ENCODE measurements around the gene CREB3.

DNA sequence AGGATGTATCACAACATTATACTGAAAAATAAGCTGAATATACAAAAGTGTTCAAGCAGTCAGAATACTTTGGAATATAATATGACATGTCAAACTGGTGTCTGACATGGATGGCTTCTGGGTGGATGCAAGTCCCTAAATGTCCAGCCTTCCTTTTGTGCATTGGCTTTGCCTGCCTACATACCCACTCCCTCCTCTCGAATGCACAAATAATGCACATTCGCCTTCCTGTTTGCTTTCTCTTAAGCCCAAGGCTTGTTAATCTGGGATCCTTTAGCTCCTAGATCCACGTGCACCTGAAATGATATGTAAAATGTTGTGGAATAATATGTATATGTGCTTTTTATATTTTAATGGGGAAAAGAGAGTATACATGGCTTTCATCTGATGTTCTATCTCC is 46.0 kb downstream of the CREB3 start:
- TF ChIP-seq EZH2 (IDR thresholded peaks at IDR 0.05; ENCODE audit: low read depth, unreplicated experiment) (no peak), POLR2AphosphoS5 (IDR thresholded peaks at IDR 0.05; ENCODE audit: low read depth) (no peak)
- TF ChIP-seq, protein P1, sequence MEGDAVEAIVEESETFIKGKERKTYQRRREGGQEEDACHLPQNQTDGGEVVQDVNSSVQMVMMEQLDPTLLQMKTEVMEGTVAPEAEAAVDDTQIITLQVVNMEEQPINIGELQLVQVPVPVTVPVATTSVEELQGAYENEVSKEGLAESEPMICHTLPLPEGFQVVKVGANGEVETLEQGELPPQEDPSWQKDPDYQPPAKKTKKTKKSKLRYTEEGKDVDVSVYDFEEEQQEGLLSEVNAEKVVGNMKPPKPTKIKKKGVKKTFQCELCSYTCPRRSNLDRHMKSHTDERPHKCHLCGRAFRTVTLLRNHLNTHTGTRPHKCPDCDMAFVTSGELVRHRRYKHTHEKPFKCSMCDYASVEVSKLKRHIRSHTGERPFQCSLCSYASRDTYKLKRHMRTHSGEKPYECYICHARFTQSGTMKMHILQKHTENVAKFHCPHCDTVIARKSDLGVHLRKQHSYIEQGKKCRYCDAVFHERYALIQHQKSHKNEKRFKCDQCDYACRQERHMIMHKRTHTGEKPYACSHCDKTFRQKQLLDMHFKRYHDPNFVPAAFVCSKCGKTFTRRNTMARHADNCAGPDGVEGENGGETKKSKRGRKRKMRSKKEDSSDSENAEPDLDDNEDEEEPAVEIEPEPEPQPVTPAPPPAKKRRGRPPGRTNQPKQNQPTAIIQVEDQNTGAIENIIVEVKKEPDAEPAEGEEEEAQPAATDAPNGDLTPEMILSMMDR (conservative IDR thresholded peaks at IDR 0.05; ENCODE audit: low read depth in 2 of 2), result no peak
